ENCODE data around the gene FGD3. TPM values are rescaled to one million over a fixed set of nuclear protein-coding genes. Genes with fewer than 3 reads are reported as not detected.

Gene FGD3
- total and polyA plus RNA-seq, 2 donors (not counting 1 experiment from before 2014, with no cell fraction given): not detected

DNA sequence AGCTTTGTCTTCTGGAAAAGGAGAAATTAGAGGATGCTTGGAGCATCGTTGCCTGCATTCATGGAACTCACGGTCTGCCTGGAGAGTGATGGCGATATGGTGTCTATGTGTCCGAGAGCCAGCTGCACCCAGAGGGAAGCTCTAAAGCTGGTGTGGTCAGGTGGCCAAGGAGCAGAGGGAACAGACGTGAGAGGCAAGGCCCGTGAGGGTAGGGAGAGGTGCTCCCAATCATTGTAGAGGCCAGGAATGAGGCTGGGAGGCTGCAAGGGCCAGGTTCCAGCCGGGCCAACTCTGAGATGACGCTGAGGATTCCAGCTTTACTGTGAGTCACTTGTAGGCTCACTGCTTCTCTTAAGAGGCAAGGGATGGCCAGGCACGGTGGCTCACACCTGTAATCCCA is 7.6 kb downstream of the FGD3 start:
- Histone ChIP-seq H3K4me2 (ENCODE audit: extremely low read depth, insufficient read depth, low read length) (no peak overlapping the region), H3K36me3 (ENCODE audit: control insufficient read depth, insufficient read depth, low read length) (no peaks in the 10 kb centered on the region), H3K9me3 (ENCODE audit: control insufficient read depth, insufficient read depth, low read depth, low read length) (no peaks in the 10 kb centered on the region), H4K20me1 (ENCODE audit: control insufficient read depth, extremely low read depth, insufficient read depth, low read length) (no peaks in the 10 kb centered on the region), H3K27me3 (ENCODE audit: control insufficient read depth, insufficient read depth, low read length) (no peaks in the 10 kb centered on the region), H3K4me1 (ENCODE audit: control insufficient read depth, extremely low read depth, insufficient read depth, low read length) (no peaks in the 10 kb centered on the region), H3K27ac (ENCODE audit: insufficient read depth, low read length) (no peak overlapping the region), H3K79me2 (ENCODE audit: control insufficient read depth, insufficient read depth, low read length) (no peaks in the 10 kb centered on the region), H2AFZ (ENCODE audit: low read length) (no peak overlapping the region), H3K4me3 (replicated peaks in 1 of 4; ENCODE audit: control extremely low read depth in 1 of 4, insufficient read depth in 1 of 4, low read depth in 3 of 4, low read length in 4 of 4) (no peak overlapping the region), H3K9ac (ENCODE audit: insufficient read depth, low read length) (no peak overlapping the region)
- TF ChIP-seq, protein P1, sequence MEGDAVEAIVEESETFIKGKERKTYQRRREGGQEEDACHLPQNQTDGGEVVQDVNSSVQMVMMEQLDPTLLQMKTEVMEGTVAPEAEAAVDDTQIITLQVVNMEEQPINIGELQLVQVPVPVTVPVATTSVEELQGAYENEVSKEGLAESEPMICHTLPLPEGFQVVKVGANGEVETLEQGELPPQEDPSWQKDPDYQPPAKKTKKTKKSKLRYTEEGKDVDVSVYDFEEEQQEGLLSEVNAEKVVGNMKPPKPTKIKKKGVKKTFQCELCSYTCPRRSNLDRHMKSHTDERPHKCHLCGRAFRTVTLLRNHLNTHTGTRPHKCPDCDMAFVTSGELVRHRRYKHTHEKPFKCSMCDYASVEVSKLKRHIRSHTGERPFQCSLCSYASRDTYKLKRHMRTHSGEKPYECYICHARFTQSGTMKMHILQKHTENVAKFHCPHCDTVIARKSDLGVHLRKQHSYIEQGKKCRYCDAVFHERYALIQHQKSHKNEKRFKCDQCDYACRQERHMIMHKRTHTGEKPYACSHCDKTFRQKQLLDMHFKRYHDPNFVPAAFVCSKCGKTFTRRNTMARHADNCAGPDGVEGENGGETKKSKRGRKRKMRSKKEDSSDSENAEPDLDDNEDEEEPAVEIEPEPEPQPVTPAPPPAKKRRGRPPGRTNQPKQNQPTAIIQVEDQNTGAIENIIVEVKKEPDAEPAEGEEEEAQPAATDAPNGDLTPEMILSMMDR (conservative IDR thresholded peaks at IDR 0.05 in 1 of 2, IDR thresholded peaks at IDR 0.05 in 1 of 2; ENCODE audit: low read depth in 1 of 2, low read length in 2 of 2): no peak
- no peak for TF ChIP-seq EZH2 (IDR thresholded peaks at IDR 0.05; ENCODE audit: low read length, missing control alignments)
- no peak for DNase-seq (ENCODE audit: low read depth in 2 of 2)

GRCh38 chr9:92960561-92961290 is 13.4 kb downstream of the FGD3 start:
- H4K20me1 ChIP-seq (ENCODE audit: control insufficient read depth, extremely low read depth, insufficient read depth, low read length): no peaks in the 10 kb centered on the region
- H3K79me2 ChIP-seq (ENCODE audit: control insufficient read depth, insufficient read depth, low read length): no peaks in the 10 kb centered on the region
- H2AFZ ChIP-seq (ENCODE audit: low read length): no peak overlapping the region
- H3K27me3 ChIP-seq (ENCODE audit: control insufficient read depth, insufficient read depth, low read length): no peaks in the 10 kb centered on the region
- H3K4me1 ChIP-seq (ENCODE audit: control insufficient read depth, extremely low read depth, insufficient read depth, low read length): no peaks in the 10 kb centered on the region
- H3K4me2 ChIP-seq (ENCODE audit: extremely low read depth, insufficient read depth, low read length): no peak overlapping the region
- no peak overlapping the region for H3K9ac ChIP-seq (ENCODE audit: insufficient read depth, low read length)
- no peak overlapping the region for H3K27ac ChIP-seq (ENCODE audit: insufficient read depth, low read length)
- no peaks in the 10 kb centered on the region for H3K36me3 ChIP-seq (ENCODE audit: control insufficient read depth, insufficient read depth, low read length)
- TF ChIP-seq EZH2 (IDR thresholded peaks at IDR 0.05; ENCODE audit: low read length, missing control alignments): no peak
- TF ChIP-seq, protein P1 (conservative IDR thresholded peaks at IDR 0.05 in 1 of 2, IDR thresholded peaks at IDR 0.05 in 1 of 2; ENCODE audit: low read depth in 1 of 2, low read length in 2 of 2): no peak
- H3K4me3 ChIP-seq (replicated peaks in 1 of 4; ENCODE audit: control extremely low read depth in 1 of 4, insufficient read depth in 1 of 4, low read depth in 3 of 4, low read length in 4 of 4): no peak overlapping the region
- H3K9me3 ChIP-seq (ENCODE audit: control insufficient read depth, insufficient read depth, low read depth, low read length): no peaks in the 10 kb centered on the region
- no peak for DNase-seq (ENCODE audit: low read depth in 2 of 2)

- Histone ChIP-seq H4K20me1 (ENCODE audit: control insufficient read depth, extremely low read depth, insufficient read depth, low read length) (no peaks in the 10 kb centered on the region), H3K9me3 (ENCODE audit: control insufficient read depth, insufficient read depth, low read depth, low read length) (no peaks in the 10 kb centered on the region), H3K4me2 (ENCODE audit: extremely low read depth, insufficient read depth, low read length) (no peak overlapping the region), H3K79me2 (ENCODE audit: control insufficient read depth, insufficient read depth, low read length) (no peaks in the 10 kb centered on the region), H3K4me3 (replicated peaks in 1 of 4; ENCODE audit: control extremely low read depth in 1 of 4, insufficient read depth in 1 of 4, low read depth in 3 of 4, low read length in 4 of 4) (no peak overlapping the region), H3K4me1 (ENCODE audit: control insufficient read depth, extremely low read depth, insufficient read depth, low read length) (no peaks in the 10 kb centered on the region), H3K36me3 (ENCODE audit: control insufficient read depth, insufficient read depth, low read length) (no peaks in the 10 kb centered on the region), H3K9ac (ENCODE audit: insufficient read depth, low read length) (no peak overlapping the region), H3K27ac (ENCODE audit: insufficient read depth, low read length) (no peak overlapping the region), H2AFZ (ENCODE audit: low read length) (no peak overlapping the region), H3K27me3 (ENCODE audit: control insufficient read depth, insufficient read depth, low read length) (no peaks in the 10 kb centered on the region)
- TF ChIP-seq, protein P1 (conservative IDR thresholded peaks at IDR 0.05 in 1 of 2, IDR thresholded peaks at IDR 0.05 in 1 of 2; ENCODE audit: low read depth in 1 of 2, low read length in 2 of 2): no peak
- TF ChIP-seq EZH2 (IDR thresholded peaks at IDR 0.05; ENCODE audit: low read length, missing control alignments): no peak
- DNase-seq (ENCODE audit: low read depth in 2 of 2): no peak
Measured at GRCh38 chr9:92961627-92962302, 14.4 kb downstream of the FGD3 start.

Measured in fibroblast of lung (primary cell).